GM19468 (cell line): ENCODE results near the gene FHDC1.

Experiments
- ATAC-seq: cut with Tn5 transposase; IDR thresholded peaks from one replicate; pipeline ENCODE4 v1.9.1; 2021; ENCODE audit warnings: mild to moderate bottlenecking, moderate library complexity, moderate number of reproducible peaks; ENCODE audit not compliant: unreplicated experiment; ENCODE audit errors: extremely low read depth

FHDC1 gene

DNA sequence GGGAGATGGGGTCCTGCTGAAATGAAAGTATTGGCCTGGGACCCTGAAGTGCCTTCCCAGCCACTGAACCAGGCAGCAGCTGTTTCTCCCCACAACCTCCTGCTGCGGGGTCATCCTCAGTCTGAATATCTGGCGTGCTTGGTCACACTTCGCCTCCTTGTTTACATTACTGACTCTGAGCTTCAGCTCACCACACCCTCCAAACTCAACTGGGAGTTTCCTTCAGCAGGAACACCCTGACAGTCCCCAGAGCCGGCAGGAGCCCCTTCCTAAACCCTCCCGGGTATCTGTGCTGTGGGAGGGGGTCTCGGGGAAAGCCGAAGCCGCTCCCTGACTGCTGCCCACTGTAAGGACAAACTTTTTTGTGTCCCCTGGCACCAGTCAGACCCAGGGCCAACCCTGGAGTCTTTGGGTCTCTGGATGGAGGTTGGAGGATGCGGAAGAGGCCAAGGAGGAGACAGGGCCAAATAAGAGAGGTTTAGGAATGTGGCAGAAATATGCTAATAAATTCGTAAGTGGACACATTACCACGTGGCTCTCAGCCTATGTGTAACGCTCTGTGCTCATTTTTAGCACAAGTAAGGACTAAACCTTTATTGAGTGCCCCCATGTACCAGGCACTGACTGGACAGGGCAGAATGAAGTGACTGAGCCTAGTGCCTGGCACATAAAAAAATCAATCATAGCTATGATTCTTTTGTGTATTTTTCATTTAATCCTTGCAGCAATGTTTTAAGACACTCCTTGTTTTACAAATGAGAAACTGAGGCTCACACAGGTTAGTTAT is 20.7 kb downstream of the FHDC1 start:
- no peak for ATAC-seq

DNA sequence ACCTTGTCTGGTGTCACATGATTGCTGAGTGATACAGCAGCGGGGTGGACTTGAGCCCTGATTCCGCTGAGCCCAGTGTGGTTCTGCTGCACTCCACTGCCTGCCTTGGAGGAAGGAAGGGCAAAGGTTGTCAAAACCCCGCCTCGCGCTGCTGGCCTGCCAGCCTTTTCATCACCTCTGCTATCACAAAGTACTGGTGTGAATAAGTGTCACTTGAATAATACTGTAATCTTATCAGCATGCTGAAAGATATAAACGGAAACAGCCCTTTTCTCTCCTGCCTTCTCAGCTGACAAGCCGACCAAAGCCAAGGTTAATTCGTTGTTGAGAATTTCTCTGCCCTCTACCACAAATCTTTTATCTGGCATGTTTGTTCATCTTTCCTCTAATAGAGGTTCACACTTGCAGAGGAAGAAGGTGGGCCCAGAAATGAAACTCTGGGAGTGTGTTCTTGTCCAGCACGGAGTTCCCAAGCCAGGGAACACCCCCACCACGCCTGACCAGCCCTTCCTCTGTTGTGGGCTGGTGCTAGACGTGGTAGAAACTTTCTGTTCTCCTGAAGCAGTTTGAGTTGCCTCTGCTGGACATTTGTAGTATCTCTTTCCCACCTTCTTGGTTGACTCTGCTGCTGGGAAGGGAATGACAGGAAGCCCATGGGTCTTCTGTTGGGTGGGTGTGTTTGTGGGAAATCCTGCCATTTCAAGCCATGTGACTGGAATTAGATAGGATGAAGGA is 21.5 kb downstream of the FHDC1 start:
- no peak for ATAC-seq

DNA sequence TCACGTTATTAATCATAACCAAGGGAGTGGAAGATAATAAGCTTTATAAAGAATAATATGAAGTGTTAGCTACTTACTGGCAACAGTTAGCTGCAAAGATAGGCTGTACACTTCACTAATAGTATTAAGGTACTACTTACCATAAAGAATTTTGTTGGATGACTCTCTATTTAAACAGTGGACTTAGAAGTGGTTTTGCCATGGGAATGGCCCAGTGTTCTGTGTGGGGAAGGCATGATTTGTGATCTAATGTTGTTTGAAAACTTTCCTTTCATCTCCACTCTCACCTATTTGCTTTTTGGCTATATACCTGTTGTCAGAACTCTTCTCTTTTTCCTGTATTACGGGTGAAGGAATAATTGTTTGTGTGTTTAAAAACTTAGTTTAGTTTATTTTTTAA is 23.0 kb downstream of the FHDC1 start:
- no peak for ATAC-seq

DNA sequence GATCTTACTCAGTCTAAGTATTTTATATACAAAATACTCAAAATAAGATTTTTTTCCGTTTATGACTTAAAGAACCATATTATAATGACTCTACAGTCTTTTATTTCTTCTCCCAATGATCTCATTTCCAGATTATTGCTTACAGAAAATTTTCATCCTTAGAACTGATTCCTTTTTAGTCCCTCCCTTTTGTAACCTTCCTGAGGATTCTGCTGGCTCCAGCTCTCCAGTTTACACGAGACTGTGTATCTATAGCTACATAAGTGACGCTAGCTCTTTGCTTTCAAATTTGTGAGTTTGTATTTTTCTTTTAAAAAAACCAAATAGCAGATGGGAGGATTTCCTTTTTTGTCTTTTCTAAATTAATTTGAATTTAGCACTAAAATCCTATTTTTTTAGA is 24.0 kb downstream of the FHDC1 start:
- no peak for ATAC-seq

DNA sequence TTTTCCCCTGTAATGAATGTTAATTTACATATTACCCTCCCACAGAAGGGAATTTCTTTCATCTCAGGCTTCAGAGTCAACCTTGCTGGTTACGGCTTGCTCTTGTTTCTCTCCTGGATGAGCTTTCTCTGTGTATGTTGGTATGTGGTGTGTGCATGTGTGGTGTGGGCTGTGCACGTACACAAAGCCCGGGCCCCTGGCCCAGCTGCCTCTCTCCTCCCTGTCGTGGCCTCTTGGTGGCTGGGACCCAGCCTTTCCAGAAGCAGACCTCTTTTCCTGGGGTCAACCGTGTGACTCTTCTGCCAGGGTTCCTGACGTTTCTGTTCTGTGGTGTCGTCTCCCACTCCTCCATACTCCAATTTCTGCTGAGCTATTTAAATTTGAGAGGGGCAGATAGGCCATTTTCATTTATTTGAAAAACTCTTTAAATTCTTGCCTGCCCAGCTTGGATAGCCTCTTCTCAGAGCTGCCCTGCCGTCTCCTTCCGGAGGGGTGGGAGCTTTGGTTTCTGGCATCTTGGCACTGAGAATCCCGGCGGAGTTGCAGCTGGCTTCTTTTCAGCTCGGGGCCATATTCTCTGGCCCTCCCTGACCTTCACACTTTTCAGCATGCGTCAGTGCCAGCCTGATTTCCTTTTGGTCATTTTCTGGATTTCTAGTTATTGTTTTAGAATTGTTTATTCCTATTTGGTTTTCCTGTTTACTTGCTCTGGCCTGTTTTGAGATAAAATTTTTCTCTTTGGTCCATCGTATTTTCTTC is 25.1 kb downstream of the FHDC1 start:
- no peak for ATAC-seq

DNA sequence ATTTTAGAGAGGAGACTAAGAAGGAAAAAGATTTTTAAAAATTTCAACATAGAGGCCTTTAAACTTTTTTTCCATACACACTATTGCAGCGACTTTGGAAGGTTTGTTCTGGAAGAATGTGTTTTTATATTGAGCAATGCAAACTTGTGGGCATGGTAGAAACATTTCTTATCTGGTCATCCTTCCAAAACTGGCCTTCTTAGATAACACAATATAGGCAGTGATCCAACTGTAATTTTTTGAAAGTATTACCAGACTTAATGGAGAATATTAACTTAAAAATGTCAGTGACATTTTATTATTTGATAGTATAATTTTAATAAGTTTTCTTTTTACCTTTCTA is 25.6 kb downstream of the FHDC1 start:
- ATAC-seq = no peak

DNA sequence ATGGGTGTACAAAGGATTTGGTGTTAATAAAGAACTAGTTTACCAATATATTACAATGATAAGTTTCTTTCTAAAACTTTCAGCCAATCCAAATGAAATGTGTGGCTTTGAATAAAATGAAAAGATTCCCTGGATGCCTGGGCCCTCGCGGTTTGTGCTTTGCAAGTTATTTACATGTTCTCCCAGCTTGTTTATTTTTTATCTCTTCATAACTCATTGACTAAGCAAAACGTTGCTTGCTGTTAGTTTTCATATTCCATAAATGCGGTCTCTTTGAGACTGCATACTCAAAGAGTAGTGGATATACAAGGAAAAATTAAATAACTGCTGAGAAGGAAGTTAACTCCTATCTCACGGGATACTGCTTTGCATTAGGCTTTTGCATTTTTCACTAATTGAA is 26.0 kb downstream of the FHDC1 start:
- ATAC-seq = no peak

DNA sequence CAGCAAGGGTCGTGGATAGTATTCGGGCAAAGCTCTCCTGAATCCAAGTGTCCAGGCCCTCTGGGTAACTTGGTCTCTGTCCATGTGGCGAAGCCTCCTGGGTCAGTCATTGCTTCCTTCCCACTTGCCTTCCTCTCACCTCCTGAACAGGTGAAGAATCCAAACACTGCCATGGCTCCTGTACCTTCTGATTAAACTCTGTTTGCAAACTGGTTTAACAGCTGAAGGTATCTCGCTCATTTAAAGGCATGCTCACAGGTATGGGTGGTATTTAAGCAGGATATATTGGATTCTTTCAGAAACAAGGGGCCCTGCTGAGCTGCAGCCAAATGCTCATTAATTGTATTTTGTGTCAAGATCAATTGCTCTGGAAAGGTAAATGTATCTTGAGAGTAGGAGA is 28.2 kb downstream of the FHDC1 start:
- ATAC-seq = no peak

DNA sequence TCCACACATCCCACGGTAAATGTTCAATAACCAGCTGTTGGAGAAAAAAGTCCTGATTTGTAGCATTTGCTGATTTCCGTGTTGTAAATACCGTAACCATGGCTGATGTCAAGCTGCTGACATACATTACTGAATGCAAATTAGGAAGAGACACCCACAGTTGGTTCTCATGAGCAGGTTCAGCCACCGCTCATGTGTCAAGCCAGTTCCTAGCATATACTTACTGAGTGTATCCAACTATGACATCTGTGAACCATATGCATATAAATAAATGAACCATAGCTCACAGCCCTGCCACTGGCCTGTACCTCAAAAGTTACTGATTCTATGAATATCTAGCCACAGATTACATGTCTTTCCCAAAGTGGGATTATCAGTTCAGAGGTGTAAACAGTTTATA is 29.5 kb downstream of the FHDC1 start:
- peak; percentile 73 for ATAC-seq

DNA sequence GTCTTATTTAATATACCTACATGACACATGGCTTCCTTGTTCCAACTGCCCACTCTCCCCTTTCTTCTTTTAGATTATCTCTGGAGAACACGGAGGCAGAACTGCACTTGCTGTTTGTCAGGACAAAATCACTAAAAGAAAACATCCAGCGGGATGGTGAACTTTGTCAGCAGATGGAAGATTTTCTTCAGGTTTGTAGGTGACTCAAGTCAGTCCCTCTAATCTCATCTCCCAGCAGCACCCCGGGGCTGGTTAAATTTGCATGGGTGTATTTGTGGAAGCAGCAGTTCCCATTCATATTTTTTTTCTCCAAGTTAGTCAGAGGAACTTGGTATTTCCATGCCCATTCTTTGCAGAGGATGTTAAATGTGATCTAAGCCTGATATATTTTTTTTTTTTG is 31.8 kb downstream of the FHDC1 start:
- no peak for ATAC-seq

DNA sequence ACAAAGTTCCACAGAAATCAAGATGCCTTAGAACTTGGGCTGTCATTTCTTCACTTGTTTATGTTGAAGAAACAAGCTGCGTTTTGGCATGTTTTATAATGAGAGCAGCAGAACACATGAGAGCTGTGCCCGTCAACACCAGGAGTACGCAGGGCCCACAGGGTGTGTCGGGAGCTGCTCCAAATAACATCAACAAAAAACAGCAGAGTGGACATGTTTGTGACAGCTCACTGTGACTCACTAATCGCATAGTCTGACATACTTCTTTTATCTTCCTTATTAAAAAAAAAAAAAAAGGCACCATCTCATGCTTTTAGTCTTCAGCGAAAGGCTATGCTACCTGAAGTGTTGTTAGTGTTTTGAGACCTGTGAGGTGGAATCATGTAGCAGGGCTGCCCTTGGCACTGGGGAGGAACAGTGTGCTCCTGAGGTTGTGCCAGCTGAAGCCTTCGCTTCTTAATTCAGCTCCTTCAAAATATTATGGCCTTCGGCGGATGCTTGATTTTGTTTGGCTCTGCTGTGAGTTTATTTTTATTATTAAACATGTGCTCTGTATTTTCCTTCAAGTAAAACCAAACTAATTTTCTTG is 32.8 kb downstream of the FHDC1 start:
- ATAC-seq = no peak

DNA sequence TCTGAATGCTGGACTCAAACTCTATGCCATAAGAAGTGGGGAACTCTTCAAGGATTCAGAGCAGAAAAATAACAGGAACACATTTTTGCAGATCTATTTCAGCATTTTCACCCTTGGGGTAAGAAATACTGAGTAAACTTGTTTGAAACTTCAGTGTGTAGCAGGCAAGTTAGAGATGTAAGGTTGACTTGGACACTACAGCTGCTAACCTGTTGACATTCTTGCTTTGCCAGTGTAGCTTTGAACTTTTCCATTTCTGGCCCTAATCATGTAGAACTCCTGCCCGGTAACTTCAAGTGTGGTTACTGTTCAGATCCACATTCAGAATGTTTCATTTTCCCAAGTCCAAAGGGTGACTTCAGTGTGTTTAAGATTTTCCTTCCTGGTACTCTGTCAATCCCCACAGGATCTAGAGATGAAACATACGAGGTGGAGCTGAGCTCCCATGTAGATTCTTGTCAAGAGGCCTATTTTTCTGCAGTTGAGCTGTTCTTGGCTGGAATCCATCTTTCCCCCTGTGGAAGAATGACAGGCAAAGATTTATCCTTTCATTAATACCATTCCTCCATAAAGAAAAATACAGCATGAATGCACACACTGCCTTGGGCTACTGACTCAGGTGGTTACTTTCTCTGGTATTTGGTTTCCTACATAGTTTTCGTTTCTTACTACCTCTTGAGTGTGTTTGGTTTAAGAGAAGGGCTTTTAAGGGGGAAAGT is 34.1 kb downstream of the FHDC1 start:
- no peak for ATAC-seq

DNA sequence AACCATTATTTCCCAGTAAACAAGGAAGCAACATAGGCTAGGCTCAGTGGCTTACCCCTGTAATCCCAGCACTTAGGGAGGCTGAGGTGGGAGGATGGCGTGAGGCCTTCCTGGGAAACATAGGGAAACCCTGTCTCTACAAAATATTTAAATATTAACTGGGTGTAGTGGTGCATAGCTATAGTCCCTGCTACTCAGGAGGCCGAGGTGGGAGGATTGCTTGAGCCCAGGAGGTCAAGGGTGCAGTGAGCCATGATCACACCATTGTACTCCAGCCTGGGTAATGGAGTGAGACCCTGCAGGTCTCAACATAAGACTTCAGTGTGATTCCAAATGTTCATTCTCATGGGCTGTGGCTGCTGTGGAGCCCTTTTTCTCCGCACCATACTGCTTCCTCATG is 34.9 kb downstream of the FHDC1 start:
- ATAC-seq = no peak

DNA sequence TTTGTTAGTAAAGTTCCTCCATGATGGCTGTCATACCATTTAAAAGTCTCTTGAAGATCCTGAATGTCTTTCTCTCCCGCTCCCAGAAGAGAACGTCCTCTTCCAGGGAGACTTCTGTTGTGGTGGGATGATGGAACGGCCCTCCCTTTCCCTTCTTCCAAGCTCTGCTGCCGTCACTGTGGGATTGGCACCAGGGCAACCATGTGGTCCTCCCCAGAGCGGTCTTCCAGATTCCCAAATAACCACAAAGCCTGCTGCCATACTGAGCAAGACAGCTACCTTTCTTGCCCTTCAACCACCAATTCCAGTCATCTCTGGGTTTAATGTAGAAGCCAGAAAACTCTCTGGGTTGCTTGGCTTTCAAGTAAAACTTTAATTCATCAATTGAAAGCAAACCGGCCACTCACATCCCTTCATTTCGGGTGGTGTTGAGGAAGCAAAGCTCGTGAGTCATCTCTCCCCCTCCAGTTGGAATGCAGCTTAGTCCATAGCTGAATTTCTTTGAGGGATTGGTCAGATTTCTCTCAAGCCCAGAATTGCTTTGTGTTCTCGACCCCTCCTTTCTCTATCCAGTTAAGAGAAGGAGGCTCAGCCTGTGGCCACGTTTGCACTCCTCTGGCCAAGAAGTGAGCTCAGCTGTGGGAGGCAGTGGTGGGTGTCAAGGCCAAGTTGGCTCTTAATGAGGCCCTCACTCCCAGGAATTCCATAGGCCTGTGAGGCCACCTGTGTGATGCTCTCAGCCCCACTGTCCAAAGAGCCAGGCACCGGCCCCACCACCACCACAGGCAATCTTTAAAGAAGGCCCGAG is 36.9 kb downstream of the FHDC1 start:
- no peak for ATAC-seq

DNA sequence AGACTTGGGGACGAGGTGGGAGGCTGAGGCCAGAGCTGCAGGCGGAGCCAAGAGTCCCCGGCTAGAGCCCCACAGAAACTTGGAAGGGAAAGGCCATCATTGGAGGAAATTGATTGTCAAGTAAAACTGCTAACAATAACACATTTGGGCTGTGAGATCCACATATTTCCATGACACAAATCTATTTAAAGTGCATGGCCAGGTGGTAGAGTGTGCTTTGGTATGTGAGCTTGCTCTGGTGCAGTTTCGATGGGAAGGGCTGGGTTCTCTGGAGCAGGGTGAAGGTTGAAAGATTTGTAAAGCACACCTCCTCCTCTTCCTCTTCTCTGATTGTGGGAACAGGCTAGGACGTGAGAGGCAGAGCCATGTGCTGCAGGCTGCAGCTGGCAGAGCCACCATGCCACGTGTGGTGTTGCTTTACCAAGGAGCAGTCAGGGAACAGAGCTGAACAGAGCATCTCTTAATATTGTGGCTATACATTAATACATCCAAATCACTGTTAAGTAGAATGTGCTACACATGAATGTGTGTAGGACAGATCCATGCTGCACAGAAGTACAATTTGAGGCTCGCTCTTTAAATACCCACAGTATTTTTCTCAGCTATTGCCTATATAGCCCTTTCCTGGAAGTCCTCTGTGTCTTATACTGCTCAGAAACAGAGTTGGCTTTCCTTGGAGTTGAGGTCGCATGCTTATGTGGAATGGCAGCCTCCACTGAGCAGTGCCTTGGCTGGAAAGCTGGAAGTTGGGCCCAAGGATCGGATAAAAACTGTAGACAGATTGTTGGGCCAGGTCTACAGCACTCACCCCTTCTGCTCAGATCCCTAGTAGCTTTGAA is 37.7 kb downstream of the FHDC1 start:
- no peak for ATAC-seq

DNA sequence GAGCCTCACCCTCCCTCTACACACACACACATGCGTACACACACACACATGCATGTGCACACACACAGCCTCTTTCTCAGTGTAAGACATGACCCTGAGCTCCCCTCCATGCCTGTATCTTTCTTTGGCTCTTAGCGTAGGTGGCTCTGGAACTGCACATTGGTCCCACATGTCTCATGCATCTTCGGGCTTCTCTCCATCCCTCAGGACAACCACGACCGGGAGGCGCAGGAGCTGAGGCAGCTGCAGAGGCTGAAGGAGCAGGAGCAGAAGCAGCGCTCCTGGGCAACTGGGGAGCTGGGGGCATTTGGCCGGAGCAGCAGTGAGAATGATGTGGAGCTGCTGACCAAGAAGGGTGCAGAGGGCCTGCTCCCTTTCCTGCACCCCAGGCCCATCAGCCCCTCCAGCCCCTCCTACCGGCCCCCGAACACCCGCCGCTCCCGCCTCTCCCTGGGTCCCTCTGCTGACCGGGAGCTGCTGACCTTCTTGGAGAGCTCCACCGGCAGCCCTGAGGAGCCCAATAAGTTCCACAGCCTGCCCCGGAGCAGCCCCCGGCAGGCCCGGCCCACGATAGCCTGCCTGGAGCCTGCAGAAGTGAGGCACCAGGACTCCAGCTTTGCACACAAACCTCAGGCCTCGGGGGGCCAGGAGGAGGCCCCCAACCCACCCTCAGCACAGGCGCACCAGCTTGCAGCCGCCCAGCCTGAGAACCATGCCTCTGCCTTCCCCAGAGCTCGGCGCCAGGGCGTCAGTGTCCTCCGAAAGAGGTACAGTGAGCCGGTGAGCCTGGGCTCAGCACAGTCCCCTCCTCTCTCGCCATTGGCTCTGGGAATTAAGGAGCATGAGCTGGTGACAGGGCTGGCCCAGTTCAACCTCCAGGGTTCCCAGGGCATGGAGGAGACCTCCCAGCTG is 38.6 kb downstream of the FHDC1 start:
- no peak for ATAC-seq

DNA sequence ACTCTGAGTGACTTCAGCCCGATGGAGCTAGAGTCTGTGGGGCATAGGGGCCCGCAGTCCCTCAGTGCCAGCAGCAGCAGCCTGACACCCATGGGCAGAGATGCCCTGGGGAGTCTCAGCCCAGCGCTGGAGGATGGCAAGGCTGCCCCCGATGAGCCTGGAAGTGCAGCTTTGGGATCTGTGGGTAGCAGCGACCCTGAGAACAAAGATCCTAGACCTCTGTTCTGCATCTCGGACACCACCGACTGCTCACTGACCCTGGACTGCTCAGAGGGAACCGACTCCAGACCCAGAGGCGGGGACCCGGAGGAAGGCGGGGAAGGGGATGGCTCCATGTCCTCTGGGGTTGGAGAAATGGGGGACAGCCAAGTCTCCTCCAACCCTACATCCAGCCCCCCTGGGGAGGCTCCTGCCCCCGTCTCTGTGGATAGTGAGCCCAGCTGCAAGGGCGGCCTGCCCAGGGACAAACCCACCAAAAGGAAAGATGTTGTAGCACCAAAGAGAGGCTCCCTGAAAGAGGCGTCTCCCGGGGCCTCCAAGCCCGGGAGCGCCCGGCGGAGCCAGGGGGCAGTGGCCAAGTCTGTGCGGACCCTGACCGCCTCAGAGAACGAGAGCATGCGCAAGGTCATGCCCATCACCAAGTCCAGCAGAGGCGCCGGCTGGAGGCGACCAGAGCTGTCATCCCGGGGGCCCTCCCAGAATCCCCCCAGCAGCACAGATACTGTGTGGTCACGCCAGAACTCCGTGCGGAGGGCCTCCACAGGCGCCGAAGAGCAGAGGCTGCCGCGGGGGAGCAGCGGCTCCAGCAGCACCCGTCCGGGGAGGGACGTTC is 39.5 kb downstream of the FHDC1 start:
- no peak for ATAC-seq
